SK-N-SH treated with all-trans-retinoic acid at 6 μM for 48 hours (cell line): ENCODE results near the gene IL4R.

ENCODE experiments used
- ATAC-seq: fragments of 200-7000 bp; cut with Tn5 transposase; 3 replicates; pipeline ENCODE4 v1.9.1; 2020; ENCODE audit warnings: mild to moderate bottlenecking, moderate library complexity
- ARNTL ChIP-seq: fragments of 450-650 bp; formaldehyde crosslinking; IDR thresholded peaks from 2 replicates; pipeline ENCODE4 v1.5.0; 2020; ENCODE audit warnings: low read depth, mild to moderate bottlenecking, moderate library complexity, borderline replicate concordance
- BACH2 ChIP-seq: fragments of 250-450 bp; sonication (Bioruptor Pico); IDR thresholded peaks from 2 replicates; pipeline ENCODE4 v1.9.0; 2021; ENCODE audit warnings: mild to moderate bottlenecking, borderline replicate concordance
- CREB5 ChIP-seq: fragments of 250-450 bp; sonication (Bioruptor Pico); IDR thresholded peaks from 2 replicates; pipeline ENCODE4 v1.5.1; 2020; ENCODE audit warnings: low read depth, mild to moderate bottlenecking, moderate library complexity
- CSDC2 ChIP-seq: fragments of 250-450 bp; sonication (Bioruptor Pico); IDR thresholded peaks from 2 replicates; pipeline ENCODE4 v1.5.0; 2020; ENCODE audit warnings: mild to moderate bottlenecking, moderate library complexity
- CSRNP3 ChIP-seq: fragments of 250-450 bp; sonication (Bioruptor Pico); IDR thresholded peaks from 2 replicates; pipeline ENCODE4 v1.5.1; 2021; ENCODE audit warnings: mild to moderate bottlenecking, moderate library complexity
- ESRRG ChIP-seq: fragments of 250-450 bp; sonication (Bioruptor Pico); IDR thresholded peaks from 2 replicates; pipeline ENCODE4 v1.6.1; 2021; ENCODE audit warnings: mild to moderate bottlenecking
- GLIS3 ChIP-seq: fragments of 250-450 bp; sonication (Bioruptor Pico); IDR thresholded peaks from 2 replicates; pipeline ENCODE4 v1.5.0; 2020; ENCODE audit warnings: mild to moderate bottlenecking, moderate library complexity
- ISL1 ChIP-seq: fragments of 250-450 bp; sonication (Bioruptor Pico); IDR thresholded peaks from 2 replicates; pipeline ENCODE4 v2.1.2; 2022; ENCODE audit warnings: mild to moderate bottlenecking, moderate library complexity
- PATZ1 ChIP-seq: fragments of 250-450 bp; sonication (Bioruptor Pico); IDR thresholded peaks from 2 replicates; pipeline ENCODE4 v1.8.0; 2020; ENCODE audit warnings: mild to moderate bottlenecking, moderate library complexity, borderline replicate concordance
- POU6F1 ChIP-seq: fragments of 250-450 bp; sonication (Bioruptor Pico); IDR thresholded peaks from 2 replicates; pipeline ENCODE4 v1.8.0; 2021; ENCODE audit warnings: low read depth, mild to moderate bottlenecking, moderate library complexity, borderline replicate concordance
- PPARA ChIP-seq: fragments of 250-450 bp; sonication (Bioruptor Pico); IDR thresholded peaks from 2 replicates; pipeline ENCODE4 v1.5.0; 2020; ENCODE audit warnings: mild to moderate bottlenecking, borderline replicate concordance
- RARB ChIP-seq: fragments of 250-450 bp; sonication (Bioruptor Pico); IDR thresholded peaks from 2 replicates; pipeline ENCODE4 v1.8.0; 2021; ENCODE audit warnings: mild to moderate bottlenecking, moderate library complexity
- SNAI2 ChIP-seq: fragments of 250-450 bp; sonication (Bioruptor Pico); IDR thresholded peaks from 2 replicates; pipeline ENCODE4 v1.5.0; 2020; ENCODE audit warnings: mild to moderate bottlenecking, moderate library complexity
- TCF4 ChIP-seq: fragments of 250-450 bp; sonication (Bioruptor Pico); IDR thresholded peaks from 2 replicates; pipeline ENCODE4 v1.8.0; 2021; ENCODE audit warnings: mild to moderate bottlenecking, moderate library complexity, borderline replicate concordance
- TOX ChIP-seq: fragments of 250-450 bp; sonication (Bioruptor Pico); IDR thresholded peaks from 2 replicates; pipeline ENCODE4 v1.8.0; 2021; ENCODE audit warnings: mild to moderate bottlenecking, moderate library complexity, borderline replicate concordance
- ZC3H10 ChIP-seq: fragments of 250-450 bp; sonication (Bioruptor Pico); IDR thresholded peaks from 2 replicates; pipeline ENCODE4 v1.5.1; 2021; ENCODE audit warnings: mild to moderate bottlenecking, moderate library complexity
- ZFP3 ChIP-seq: fragments of 250-450 bp; sonication (Bioruptor Pico); IDR thresholded peaks from 2 replicates; pipeline ENCODE4 v1.5.0; 2020; ENCODE audit warnings: mild to moderate bottlenecking, moderate library complexity
- ZFP30 ChIP-seq: fragments of 450-650 bp; formaldehyde crosslinking; IDR thresholded peaks from 2 replicates; pipeline ENCODE4 v1.5.0; 2022; ENCODE audit warnings: mild to moderate bottlenecking, moderate library complexity
- ZNF565 ChIP-seq: fragments of 450-650 bp; formaldehyde crosslinking; conservative IDR thresholded peaks from 2 replicates; pipeline ENCODE4 v1.5.0; 2020; ENCODE audit warnings: low read depth, mild to moderate bottlenecking, moderate library complexity
- ZNF8 ChIP-seq: fragments of 450-650 bp; formaldehyde crosslinking; IDR thresholded peaks from 2 replicates; pipeline ENCODE4 v1.5.0; 2020; ENCODE audit warnings: mild to moderate bottlenecking, moderate library complexity

The IL4R gene

GRCh38 chr16:27341549-27341948 is 27.8 kb downstream of the IL4R start:
- ATAC-seq: no peak
- TF ChIP-seq GLIS3 (CRISPR knock-in tag) (no peak), CREB5 (CRISPR knock-in tag) (no peak), SNAI2 (CRISPR knock-in tag) (no peak), TCF4 (CRISPR knock-in tag) (no peak)

- no peak for TF ChIP-seq GLIS3 (CRISPR knock-in tag)
- no peak for TF ChIP-seq BACH2 (CRISPR knock-in tag)
- TF ChIP-seq RARB: no peak
- no peak for TF ChIP-seq ZNF565 (CRISPR knock-in tag)
- no peak for TF ChIP-seq POU6F1 (CRISPR knock-in tag)
- no peak for TF ChIP-seq ZC3H10
- no peak for TF ChIP-seq ZNF8 (CRISPR knock-in tag)
- TF ChIP-seq ISL1 (CRISPR knock-in tag): no peak
- TF ChIP-seq ZFP30: no peak
- TF ChIP-seq TOX (CRISPR knock-in tag): no peak
- TF ChIP-seq PATZ1 (CRISPR knock-in tag): no peak
- no peak for TF ChIP-seq TCF4 (CRISPR knock-in tag)
- TF ChIP-seq PPARA (CRISPR knock-in tag): no peak
- no peak for TF ChIP-seq CREB5 (CRISPR knock-in tag)
- TF ChIP-seq ARNTL (CRISPR knock-in tag): no peak
- no peak for TF ChIP-seq SNAI2 (CRISPR knock-in tag)
- no peak for TF ChIP-seq CSDC2 (CRISPR knock-in tag)
- TF ChIP-seq CSRNP3 (CRISPR knock-in tag): no peak
- ATAC-seq: no peak
These were observed 28.2 kb downstream of the IL4R start for GRCh38 chr16:27341971-27342370.

GRCh38 chr16:27344721-27345120 is 30.9 kb downstream of the IL4R start:
- ATAC-seq: no peak
- no peak for TF ChIP-seq CSRNP3 (CRISPR knock-in tag)
- TF ChIP-seq RARB: no peak
- no peak for TF ChIP-seq ZC3H10
- no peak for TF ChIP-seq CREB5 (CRISPR knock-in tag)
- TF ChIP-seq GLIS3 (CRISPR knock-in tag): no peak
- TF ChIP-seq SNAI2 (CRISPR knock-in tag): no peak
- TF ChIP-seq ZFP3: no peak
- no peak for TF ChIP-seq CSDC2 (CRISPR knock-in tag)
- TF ChIP-seq POU6F1 (CRISPR knock-in tag): no peak
- no peak for TF ChIP-seq ZFP30
- no peak for TF ChIP-seq BACH2 (CRISPR knock-in tag)
- no peak for TF ChIP-seq ISL1 (CRISPR knock-in tag)
- no peak for TF ChIP-seq ARNTL (CRISPR knock-in tag)
- no peak for TF ChIP-seq TOX (CRISPR knock-in tag)
- no peak for TF ChIP-seq ZNF8 (CRISPR knock-in tag)
- no peak for TF ChIP-seq ESRRG
